GM19397 (cell line): ENCODE measurements around the gene CNOT1.

Experiments used
- ATAC-seq: cut with Tn5 transposase; IDR thresholded peaks from one replicate; pipeline ENCODE4 v1.9.1; 2021; ENCODE audit warnings: mild to moderate bottlenecking, moderate library complexity; ENCODE audit not compliant: unreplicated experiment

CNOT1 gene

GRCh38 chr16:58488531-58488930, 141.1 kb downstream of the CNOT1 start:
- no peak for ATAC-seq

GRCh38 chr16:58487566-58488351, 141.9 kb downstream of the CNOT1 start:
- no peak for ATAC-seq

GRCh38 chr16:58485184-58485887, 144.3 kb downstream of the CNOT1 start:
- ATAC-seq = no peak

GRCh38 chr16:58481931-58482330, 147.7 kb downstream of the CNOT1 start:
- no peak for ATAC-seq

GRCh38 chr16:58481226-58481869, 148.3 kb downstream of the CNOT1 start:
- ATAC-seq = no peak

GRCh38 chr16:58478427-58478826, 151.2 kb downstream of the CNOT1 start:
- no peak for ATAC-seq

- ATAC-seq = no peak
Measured at GRCh38 chr16:58476791-58477190, 152.8 kb downstream of the CNOT1 start.

GRCh38 chr16:58475091-58475619, 154.5 kb downstream of the CNOT1 start:
- no peak for ATAC-seq

- no peak for ATAC-seq
Measured at GRCh38 chr16:58474296-58474695, 155.3 kb downstream of the CNOT1 start.

- ATAC-seq = no peak
Measured at GRCh38 chr16:58472827-58473226, 156.8 kb downstream of the CNOT1 start.

GRCh38 chr16:58472266-58472665, 157.4 kb downstream of the CNOT1 start:
- no peak for ATAC-seq

- ATAC-seq = no peak
Measured at GRCh38 chr16:58471209-58471975, 158.2 kb downstream of the CNOT1 start.
